ENCODE data around the gene LSM7.

GRCh38 chr19:2276429-2276986, 51.9 kb downstream of the LSM7 start:
- TF ChIP-seq CTCF (IDR thresholded peaks at IDR 0.05), result no peak
- TF ChIP-seq POLR2A (IDR thresholded peaks at IDR 0.05), result no peak

Measured in lower leg skin (tissue), 3 donors.